GM15510 (cell line): Measurements from ENCODE around the gene RAPGEF4.

Source experiments
- POLR2A ChIP-seq: IDR thresholded peaks from 3 replicates; pipeline ENCODE4 v1.6.1; 2011; ENCODE audit warnings: borderline replicate concordance; ENCODE audit not compliant: insufficient read length; ENCODE audit errors: extremely low read depth

RAPGEF4 gene

GRCh38 chr2:173099271-173099670, 363.6 kb downstream of the RAPGEF4 start:
- TF ChIP-seq POLR2A, result no peak

- TF ChIP-seq POLR2A, result no peak
Measured at GRCh38 chr2:173099804-173100203, 364.2 kb downstream of the RAPGEF4 start.

GRCh38 chr2:173101687-173102086, 366.0 kb downstream of the RAPGEF4 start:
- TF ChIP-seq POLR2A, result no peak
